Activated naive CD8-positive, alpha-beta T cell treated with anti-CD3 and anti-CD28 coated beads, Interleukin-2, amount 10 ng/mL, durations not matched to agents 7 days and 5 days (primary cell): ENCODE data around the gene SERPINA1. TPM values are rescaled to one million over a fixed set of nuclear protein-coding genes. Genes with fewer than 3 reads are reported as not detected.
A peak's percentile ranks its signal among the peaks of the same experiment; 100 is the strongest.
"Not testable (repeated sequence)": the region's sequence is repeated elsewhere in the genome, so short reads cannot be mapped to it uniquely, and the experiment has no call there.

Experiments used
- ATAC-seq: fragments of 150-1000 bp; cut with Tn5 transposase; one replicate; pipeline ENCODE4 v1.10.0; 2021; ENCODE audit warnings: low read depth, moderate library complexity
- POLR2A ChIA-PET: fragments of 350-600 bp; sonication (Branson Sonifier 250); formaldehyde crosslinking; loops from one replicate; lab custom pipeline; 2021; ENCODE audit warnings: antibody characterized with exemption; lab: Charles Lee
- DNase-seq: peaks from one replicate; pipeline ENCODE4 v3.0.0; 2021
- H3K27ac Mint-ChIP-seq: one replicate; pipeline ENCODE4 v1.8.0; 2022; ENCODE audit warnings: mild to moderate bottlenecking, mixed read lengths
- H3K27me3 Mint-ChIP-seq: one replicate; pipeline ENCODE4 v1.8.0; 2022; ENCODE audit warnings: mild to moderate bottlenecking, moderate library complexity, mixed read lengths
- H3K36me3 Mint-ChIP-seq: one replicate; pipeline ENCODE4 v1.8.0; 2021; ENCODE audit warnings: mild to moderate bottlenecking, mixed read lengths
- H3K4me1 Mint-ChIP-seq: one replicate; pipeline ENCODE4 v1.8.0; 2021; ENCODE audit warnings: mixed read lengths
- H3K4me3 Mint-ChIP-seq: one replicate; pipeline ENCODE4 v1.8.0; 2022; ENCODE audit warnings: mild to moderate bottlenecking, moderate library complexity, mixed read lengths
- H3K9me3 Mint-ChIP-seq: one replicate; pipeline ENCODE4 v1.8.0; 2021; ENCODE audit warnings: mixed read lengths
- total RNA-seq, 2 experiments: library from RNA; stranded (reverse); gene quantifications; one replicate each; pipeline ENCODE4 v1.2.3, GENCODE V29; 2021

Gene SERPINA1
- total RNA-seq, result under 1 TPM in 1 of 2 experiments, not detected in 1; 0.20 TPM

DNA sequence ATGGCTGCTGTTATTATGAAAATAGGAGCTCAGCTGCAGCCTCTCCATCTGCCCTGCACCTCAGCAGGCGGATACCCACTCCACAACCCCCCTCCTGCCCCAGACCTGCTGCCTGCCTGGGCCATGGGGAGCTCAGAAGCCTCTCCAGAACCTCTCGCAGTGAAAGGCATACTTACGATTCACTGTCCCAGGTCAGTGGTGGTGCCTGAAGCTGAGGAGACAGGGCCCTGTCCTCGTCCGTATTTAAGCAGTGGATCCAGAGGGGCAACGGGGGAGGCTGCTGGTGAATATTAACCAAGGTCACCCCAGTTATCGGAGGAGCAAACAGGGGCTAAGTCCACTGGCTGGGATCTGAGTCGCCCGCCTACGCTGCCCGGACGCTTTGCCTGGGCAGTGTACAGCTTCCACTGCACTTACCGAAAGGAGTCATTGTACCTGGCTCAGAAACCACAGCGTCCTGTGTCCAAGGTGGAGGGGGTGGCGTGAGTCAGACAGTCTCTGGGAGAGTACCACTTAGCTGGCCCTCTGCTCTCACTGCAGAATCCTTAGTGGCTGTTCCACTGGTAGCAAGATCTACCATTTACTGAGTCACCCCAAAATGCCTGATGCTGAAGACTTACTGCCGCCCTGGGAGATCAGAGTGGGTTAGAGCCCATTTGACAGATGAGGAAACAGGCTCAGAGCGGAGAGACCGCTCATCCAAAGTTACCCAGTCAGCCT lies at the start of gene SERPINA1:
Gene SERPINA1 (minus strand): TSS at position 219 of the 720 bp plus-strand sequence. CDS start 5,365 bp downstream, outside the sequence.
- Mint-ChIP-seq H3K36me3 (no peaks in the 10 kb centered on the region), H3K4me3 (no peak within 1 kb of the TSS), H3K27ac (no peak within 1 kb of the TSS), H3K27me3 (peaks cover 2% of the 10 kb centered on the region), H3K9me3 (no peaks in the 10 kb centered on the region), H3K4me1 (peaks cover 14% of the 10 kb centered on the region)
- ATAC-seq (no peak), DNase-seq (no peak)
- POLR2A ChIA-PET, result no interaction called here

DNA sequence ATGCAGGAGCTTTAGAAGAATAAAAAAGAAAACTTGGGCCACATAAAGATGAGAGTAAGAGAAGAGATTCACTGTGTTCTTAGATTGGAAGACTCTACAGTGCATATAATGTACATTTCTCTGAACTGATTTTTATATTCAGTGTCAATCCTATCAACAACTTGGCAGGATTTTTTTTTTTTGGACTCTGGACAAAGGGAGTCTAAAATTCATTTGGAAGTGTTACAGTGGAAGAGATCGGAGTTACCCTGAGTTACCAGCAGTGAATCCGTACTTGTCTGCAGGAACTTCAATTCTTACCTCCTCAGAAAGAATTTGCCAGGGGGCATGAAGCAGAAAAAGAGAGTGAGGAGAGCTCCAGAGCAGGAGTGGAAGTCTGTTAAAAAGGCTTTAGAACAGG lies 40.2 kb upstream of the SERPINA1 start:
- H3K4me1 Mint-ChIP-seq, result no peaks in the 10 kb centered on the region
- H3K36me3 Mint-ChIP-seq, result no peaks in the 10 kb centered on the region
- peaks cover 18% of the 10 kb centered on the region for H3K27me3 Mint-ChIP-seq
- POLR2A ChIA-PET, result no interaction called here
- DNase-seq (no peak), ATAC-seq (no peak)
- H3K4me3 Mint-ChIP-seq, result no peak overlapping the region
- H3K9me3 Mint-ChIP-seq, result no peaks in the 10 kb centered on the region
- H3K27ac Mint-ChIP-seq, result no peak overlapping the region

DNA sequence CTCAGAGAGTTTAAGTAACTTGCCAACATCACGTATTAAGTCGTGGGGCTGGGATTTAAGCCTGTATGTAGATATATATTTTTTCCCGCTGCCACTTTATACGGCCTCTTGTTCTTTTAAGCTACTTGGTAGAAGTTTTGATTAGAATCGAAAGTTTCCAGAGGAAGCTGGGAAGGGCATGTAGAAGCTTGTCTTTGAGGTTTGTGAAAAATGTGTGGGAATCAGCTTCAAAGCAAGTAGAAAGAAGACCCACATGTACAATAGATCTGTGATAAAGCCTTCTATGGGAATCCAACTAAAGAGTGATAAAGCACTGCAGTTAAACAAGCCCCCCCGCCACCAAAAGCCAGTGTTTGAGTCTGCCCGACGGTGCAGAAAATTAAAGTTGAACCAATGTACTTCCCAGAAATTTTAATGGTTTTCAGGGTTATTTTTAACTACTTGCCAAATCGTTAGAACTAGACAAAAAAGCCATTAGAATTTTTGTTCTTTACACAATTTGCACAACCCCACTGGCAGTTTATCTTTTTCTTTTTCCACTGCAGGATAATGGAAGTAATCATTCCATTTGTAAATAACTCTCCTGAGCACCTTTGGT lies 38.7 kb upstream of the SERPINA1 start:
- DNase-seq (no peak), ATAC-seq (no peak)
- Mint-ChIP-seq H3K36me3 (no peaks in the 10 kb centered on the region), H3K27ac (no peak overlapping the region), H3K27me3 (peaks cover 25% of the 10 kb centered on the region), H3K9me3 (no peaks in the 10 kb centered on the region), H3K4me3 (no peak overlapping the region), H3K4me1 (peaks cover 3% of the 10 kb centered on the region)
- POLR2A ChIA-PET, result no interaction called here

DNA sequence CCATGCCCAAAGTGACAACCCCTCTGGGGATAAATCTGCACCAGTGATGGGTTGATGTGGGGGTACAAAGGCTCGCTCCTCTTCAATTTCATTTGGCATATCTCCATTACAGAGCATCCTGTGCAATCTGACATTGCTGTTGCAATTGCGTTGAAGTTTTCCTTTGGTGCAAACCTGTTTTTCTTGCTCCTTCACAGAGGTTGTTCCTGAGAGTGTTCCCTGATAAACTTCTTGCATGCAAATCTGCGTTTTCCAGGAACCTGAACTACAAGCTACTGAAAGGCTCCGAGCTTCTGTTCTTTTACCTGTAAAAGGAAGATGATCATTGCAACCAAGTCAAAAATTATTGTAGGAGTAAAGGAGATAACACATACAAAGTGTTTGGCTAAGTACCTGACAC lies 38.1 kb upstream of the SERPINA1 start:
- no peaks in the 10 kb centered on the region for H3K9me3 Mint-ChIP-seq
- H3K27ac Mint-ChIP-seq, result no peak overlapping the region
- POLR2A ChIA-PET, result no interaction called here
- no peaks in the 10 kb centered on the region for H3K36me3 Mint-ChIP-seq
- DNase-seq, result no peak
- H3K27me3 Mint-ChIP-seq, result peaks cover 26% of the 10 kb centered on the region
- no peak for ATAC-seq
- H3K4me1 Mint-ChIP-seq, result peaks cover 3% of the 10 kb centered on the region
- H3K4me3 Mint-ChIP-seq, result no peak overlapping the region

DNA sequence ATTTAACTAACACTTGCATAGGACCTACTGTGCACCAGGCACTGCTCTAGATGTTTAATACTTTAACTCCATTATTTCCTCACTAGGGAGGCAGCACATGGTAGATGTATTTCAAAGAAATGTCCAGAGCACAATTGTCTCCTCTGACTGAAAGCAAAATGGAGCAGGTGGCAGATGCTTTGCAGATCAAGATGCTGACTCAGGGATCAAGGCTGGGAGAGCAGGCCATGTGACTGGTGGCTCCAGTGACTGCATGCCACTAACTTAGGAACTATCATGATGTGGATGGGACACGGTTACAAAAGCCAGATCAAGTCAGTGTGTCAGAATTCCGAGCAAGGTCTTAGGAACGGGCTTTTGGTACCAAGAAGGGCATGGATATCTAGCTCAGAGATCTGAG lies 36.0 kb upstream of the SERPINA1 start:
- no peak for ATAC-seq
- peaks cover 3% of the 10 kb centered on the region for H3K4me1 Mint-ChIP-seq

DNA sequence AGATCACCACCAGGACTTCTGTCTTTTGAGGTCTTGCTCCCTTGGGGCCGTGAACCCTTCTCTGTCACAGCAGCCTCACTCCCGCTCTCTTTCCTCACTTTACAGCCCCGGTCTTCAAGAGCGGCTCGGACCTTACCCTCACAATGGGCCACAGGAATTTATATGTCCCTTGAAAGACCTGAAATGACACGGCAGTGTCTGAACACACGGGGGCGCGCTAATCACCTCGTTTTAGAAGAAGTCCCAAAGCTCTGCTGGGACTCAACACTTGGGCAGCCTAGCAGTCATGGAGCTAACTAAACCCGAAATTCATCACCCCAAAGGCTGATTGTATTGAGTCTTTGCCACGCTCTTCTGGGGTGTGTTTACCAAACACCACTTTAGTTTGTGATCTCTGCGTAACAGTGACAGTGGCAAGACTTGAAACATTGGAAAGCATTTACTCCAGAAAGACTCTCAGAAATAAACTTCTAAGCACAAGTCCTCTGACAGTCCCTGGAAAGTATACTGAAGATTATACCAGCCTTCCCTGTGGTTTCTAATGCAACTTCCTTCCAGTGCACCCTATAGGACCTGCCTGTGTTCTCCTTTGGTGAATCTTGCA lies 35.2 kb upstream of the SERPINA1 start:
- no peak for ATAC-seq
- no peaks in the 10 kb centered on the region for H3K9me3 Mint-ChIP-seq
- no peak overlapping the region for H3K27ac Mint-ChIP-seq
- DNase-seq, result peak; percentile 47
- POLR2A ChIA-PET, result no interaction called here
- no peaks in the 10 kb centered on the region for H3K36me3 Mint-ChIP-seq
- H3K27me3 Mint-ChIP-seq, result peaks cover 25% of the 10 kb centered on the region
- peaks cover 3% of the 10 kb centered on the region for H3K4me1 Mint-ChIP-seq
- no peak overlapping the region for H3K4me3 Mint-ChIP-seq

More for the DNA sequence above, 36.0 kb upstream of the SERPINA1 start:
- peaks cover 30% of the 10 kb centered on the region for H3K27me3 Mint-ChIP-seq
- no peaks in the 10 kb centered on the region for H3K36me3 Mint-ChIP-seq
- no peak overlapping the region for H3K27ac Mint-ChIP-seq
- POLR2A ChIA-PET, result no interaction called here
- no peaks in the 10 kb centered on the region for H3K9me3 Mint-ChIP-seq
- no peak for DNase-seq
- no peak overlapping the region for H3K4me3 Mint-ChIP-seq

DNA sequence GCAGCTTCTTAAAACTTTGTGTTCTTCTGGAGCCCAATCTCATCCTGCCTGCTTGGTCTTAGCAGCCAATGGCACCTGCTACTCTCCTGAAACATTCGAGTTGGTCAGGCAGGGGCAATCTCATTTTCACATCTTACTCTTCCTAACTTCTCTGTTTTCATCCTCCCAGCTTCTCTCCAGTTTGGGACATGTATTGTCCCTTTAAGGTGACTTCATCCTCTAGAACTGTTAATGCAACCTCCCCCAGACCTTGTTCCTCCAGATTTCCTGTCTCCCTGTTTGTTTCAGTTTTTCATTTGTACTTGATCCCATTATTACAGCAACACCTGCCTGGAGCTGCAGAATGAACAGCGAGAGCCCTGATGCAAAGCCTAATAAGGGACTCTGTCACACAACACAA lies 32.9 kb upstream of the SERPINA1 start:
- ATAC-seq (no peak), DNase-seq (no peak)
- H3K36me3 Mint-ChIP-seq, result no peaks in the 10 kb centered on the region
- H3K27ac Mint-ChIP-seq, result no peak overlapping the region
- POLR2A ChIA-PET, result no interaction called here
- H3K27me3 Mint-ChIP-seq, result peaks cover 19% of the 10 kb centered on the region
- H3K4me3 Mint-ChIP-seq, result no peak overlapping the region
- H3K9me3 Mint-ChIP-seq, result peaks cover under 1% of the 10 kb centered on the region
- peaks cover 3% of the 10 kb centered on the region for H3K4me1 Mint-ChIP-seq

DNA sequence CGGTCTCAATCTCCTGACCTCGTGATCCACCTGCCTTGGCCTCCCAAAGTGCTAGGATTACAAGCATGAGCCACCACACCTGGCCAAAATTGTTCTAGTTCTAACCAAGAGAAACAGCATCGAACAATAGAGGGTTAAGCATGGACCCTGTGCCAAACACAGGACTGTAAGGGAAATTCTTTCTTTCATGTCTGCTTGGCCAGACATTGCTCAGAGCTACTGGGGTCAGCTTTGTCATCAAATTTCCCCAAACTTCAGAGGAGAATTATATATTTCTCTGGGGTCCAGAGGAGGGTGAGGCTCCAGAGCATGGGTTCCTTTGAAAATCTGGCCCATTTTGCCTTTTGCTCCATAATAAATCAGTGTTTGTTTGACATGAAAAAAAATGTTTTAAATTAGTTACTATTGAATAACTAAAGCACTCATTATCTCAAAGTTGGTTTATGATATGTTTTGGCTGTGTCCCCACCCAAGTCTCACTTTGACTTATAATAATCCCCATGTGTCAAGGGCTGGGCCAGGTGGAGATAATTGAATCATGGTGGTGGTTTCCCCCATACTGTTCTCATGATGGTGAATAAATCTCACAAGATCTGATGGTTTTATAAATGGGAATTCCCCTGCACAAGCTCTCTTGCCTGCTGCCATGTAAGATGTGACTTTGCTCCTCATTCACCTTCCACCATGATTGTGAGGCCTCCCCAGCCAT lies 29.2 kb upstream of the SERPINA1 start:
- POLR2A ChIA-PET, H3K36me3 Mint-ChIP-seq, H3K4me3 Mint-ChIP-seq, H3K27ac Mint-ChIP-seq, H3K4me1 Mint-ChIP-seq, H3K9me3 Mint-ChIP-seq, ATAC-seq, H3K27me3 Mint-ChIP-seq, DNase-seq: not testable (repeated sequence)

DNA sequence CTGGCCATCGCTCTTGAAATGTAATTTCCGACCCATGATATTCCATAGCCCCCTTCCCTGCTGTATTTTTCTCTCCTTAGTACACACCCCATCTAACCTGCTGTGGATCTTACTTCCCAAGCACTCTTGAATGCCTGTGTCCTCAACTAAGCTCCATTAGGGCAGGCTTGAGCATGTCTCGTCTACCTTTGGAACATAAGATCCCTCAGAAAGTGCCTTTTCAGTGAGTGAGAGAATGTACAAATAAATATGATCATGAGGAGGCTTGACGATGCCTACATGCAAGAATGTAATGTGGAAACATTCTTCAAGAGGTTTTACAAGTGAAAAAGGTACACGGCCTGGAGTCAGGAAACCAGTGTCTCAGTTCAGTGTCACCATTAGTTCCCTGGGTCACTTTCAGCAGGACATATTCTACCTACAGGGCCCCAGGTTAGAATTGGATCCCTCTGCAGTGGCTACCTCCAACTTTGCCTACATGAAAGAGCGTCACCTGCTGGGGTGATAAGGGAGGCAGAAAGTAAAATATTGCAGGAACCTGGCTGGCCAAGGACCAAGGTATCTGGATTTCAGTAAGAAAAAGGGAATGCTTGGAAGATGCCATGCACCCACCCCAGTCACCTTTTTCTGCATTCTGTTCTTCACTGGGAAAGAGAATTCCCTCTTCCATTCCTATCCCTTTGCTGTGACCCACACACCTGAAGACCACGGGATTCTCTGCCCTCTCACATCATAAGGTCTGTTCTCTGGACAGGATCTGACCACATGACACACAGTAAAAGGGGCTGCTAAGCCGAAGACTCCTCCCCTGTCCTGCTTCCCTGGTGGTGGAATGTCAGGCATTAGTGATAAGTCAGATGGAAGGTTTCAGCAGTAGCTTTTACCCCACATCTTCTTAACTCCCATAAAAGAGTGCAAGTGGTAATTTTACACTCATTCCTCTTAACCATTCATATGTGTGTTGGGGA lies 24.6 kb upstream of the SERPINA1 start:
- Mint-ChIP-seq H3K27ac (no peak overlapping the region), H3K4me1 (no peaks in the 10 kb centered on the region), H3K27me3 (peaks cover 7% of the 10 kb centered on the region), H3K36me3 (no peaks in the 10 kb centered on the region), H3K4me3 (no peak overlapping the region), H3K9me3 (peaks cover 7% of the 10 kb centered on the region)
- no peak for ATAC-seq
- no peak for DNase-seq
- POLR2A ChIA-PET, result no interaction called here

DNA sequence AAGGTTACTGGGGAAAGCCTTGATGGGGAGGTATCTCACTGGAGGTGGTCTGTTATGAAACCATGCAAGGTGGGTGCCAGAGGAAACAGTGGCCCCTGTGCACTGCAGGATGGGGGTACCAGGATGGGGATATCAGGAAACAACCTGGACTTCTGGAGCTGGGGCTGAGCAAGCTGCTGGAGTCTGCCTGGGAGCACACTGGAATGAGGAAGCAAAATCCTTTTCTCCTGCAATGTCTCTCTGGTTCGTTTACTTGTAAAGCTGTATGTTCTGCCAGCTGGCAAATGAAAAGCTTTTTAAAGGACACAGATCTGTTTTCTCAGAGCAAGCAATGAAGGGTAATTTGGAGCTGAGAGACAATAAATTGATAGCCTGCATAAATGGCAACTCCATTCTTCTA lies 23.2 kb upstream of the SERPINA1 start:
- no peak overlapping the region for H3K4me3 Mint-ChIP-seq
- no peaks in the 10 kb centered on the region for H3K4me1 Mint-ChIP-seq
- H3K27ac Mint-ChIP-seq, result no peak overlapping the region
- POLR2A ChIA-PET, result interaction anchor here (0.7 kb wide), 1 partner anchor 8 kb away, joined by 3 read pairs; no protein-coding TSS in a partner anchor
- DNase-seq, result no peak
- H3K27me3 Mint-ChIP-seq, result peaks cover 7% of the 10 kb centered on the region
- no peak for ATAC-seq
- peaks cover 9% of the 10 kb centered on the region for H3K9me3 Mint-ChIP-seq
- H3K36me3 Mint-ChIP-seq, result no peaks in the 10 kb centered on the region

DNA sequence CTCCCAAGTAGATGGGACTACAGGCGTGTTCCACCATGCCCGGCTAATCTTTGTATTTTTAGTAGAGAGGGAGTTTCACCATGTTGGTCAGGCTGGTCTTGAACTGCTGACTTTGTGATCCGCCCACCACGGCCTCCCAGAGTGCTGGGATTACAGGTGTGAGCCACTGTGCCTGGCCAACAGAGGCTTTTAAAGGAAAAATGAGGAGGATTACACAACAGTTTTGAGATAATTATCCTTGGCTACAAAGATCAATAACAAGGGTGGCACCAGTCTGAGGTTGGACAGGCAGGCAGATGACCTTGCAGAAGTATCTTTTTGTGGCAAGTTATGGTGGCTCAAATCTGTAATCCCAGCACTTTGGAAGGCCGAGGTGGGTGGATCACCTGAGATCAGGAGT lies 21.0 kb upstream of the SERPINA1 start:
- POLR2A ChIA-PET, H3K27ac Mint-ChIP-seq, ATAC-seq, DNase-seq, H3K4me3 Mint-ChIP-seq, H3K9me3 Mint-ChIP-seq, H3K27me3 Mint-ChIP-seq, H3K4me1 Mint-ChIP-seq, H3K36me3 Mint-ChIP-seq: not testable (repeated sequence)

DNA sequence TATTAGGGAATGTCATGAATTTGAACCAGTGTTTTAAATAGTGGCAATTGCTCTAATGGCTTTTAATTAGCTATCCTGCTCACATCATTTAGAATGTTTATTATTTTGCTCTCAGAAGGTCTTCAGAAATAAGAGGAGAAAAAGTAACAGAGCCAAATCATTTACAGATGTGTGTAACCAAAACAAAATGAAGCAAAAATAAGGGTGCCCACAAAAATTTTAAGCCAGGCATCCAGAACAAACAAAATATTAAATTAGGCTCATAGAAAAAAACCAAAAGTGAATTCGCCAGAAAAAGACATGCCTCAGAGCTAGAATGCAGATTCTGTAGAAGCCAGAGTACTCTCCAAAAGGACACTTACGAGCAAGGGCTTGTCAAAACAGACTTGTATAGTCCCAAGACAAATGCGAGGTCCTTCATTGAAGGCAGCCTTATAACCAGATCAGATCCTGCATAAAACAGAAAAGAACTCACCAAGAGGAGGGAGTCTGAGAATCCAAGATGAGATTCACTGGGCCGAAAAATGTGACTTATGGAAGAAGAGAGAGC lies 20.2 kb upstream of the SERPINA1 start:
- peaks cover 5% of the 10 kb centered on the region for H3K9me3 Mint-ChIP-seq
- ATAC-seq (no peak), DNase-seq (no peak)
- H3K4me1 Mint-ChIP-seq, result no peaks in the 10 kb centered on the region
- H3K4me3 Mint-ChIP-seq, result no peak overlapping the region
- H3K27ac Mint-ChIP-seq, result no peak overlapping the region
- peaks cover 9% of the 10 kb centered on the region for H3K27me3 Mint-ChIP-seq
- H3K36me3 Mint-ChIP-seq, result no peaks in the 10 kb centered on the region
- POLR2A ChIA-PET, result no interaction called here
